Measurements from ENCODE around the gene AUH.

AUH gene

DNA sequence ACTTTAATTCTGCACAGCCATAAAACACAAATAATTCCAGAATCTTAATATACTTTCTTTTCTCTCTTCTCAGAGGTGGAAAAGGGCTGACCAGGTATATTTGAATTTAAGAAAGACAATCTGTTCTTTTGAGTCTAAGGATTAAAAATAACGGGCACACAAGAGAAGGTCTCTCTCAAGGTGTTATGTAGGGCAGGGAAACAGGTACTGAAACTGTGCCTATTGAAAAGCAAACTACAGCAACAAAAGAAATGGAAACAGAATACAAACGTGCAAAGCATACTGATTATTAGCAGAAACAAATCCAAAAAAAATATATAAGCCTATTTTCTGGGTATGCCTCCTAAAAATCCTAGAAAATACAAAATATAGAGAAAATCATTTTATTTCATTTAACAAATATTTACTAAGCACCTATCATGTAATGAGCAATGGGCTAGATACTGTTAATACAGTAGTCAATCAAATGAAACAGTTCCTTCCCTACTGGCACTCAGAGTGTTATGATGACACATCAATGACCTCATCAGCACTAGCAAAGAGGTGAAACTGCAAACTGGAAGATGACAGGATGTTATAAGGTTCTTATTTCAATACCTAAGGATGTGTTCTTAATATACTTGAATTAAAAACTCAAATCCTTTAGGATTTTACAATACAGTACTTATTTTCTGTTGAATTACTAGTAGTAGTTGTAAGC lies 87.7 kb downstream of the AUH start:
- TF ChIP-seq GATA2 (IDR thresholded peaks at IDR 0.05; ENCODE audit: low read depth, low read length) (no peak), GATA3 (IDR thresholded peaks at IDR 0.05; ENCODE audit: low read depth, low read length) (no peak)

DNA sequence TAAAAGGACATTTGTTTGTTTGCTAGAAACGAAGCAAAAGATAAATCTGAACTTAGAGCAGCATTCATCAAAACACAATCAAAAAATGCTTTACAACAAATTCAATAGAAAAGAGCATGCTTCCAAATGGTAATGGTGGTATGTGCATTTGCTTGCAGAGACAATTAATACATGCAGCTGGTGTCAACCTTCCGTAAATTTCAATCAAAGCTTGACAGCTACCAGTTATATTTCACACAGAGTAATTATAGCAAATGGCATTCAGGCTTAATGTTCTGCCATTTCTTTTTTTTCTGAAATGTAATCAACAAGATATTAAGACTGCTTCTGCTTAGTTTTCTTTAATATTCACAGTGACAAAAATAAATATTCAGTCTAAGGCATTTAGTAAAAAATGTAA lies 90.6 kb downstream of the AUH start:
- no peak for TF ChIP-seq GATA3 (IDR thresholded peaks at IDR 0.05; ENCODE audit: low read depth, low read length)
- TF ChIP-seq GATA2 (IDR thresholded peaks at IDR 0.05; ENCODE audit: low read depth, low read length): no peak

DNA sequence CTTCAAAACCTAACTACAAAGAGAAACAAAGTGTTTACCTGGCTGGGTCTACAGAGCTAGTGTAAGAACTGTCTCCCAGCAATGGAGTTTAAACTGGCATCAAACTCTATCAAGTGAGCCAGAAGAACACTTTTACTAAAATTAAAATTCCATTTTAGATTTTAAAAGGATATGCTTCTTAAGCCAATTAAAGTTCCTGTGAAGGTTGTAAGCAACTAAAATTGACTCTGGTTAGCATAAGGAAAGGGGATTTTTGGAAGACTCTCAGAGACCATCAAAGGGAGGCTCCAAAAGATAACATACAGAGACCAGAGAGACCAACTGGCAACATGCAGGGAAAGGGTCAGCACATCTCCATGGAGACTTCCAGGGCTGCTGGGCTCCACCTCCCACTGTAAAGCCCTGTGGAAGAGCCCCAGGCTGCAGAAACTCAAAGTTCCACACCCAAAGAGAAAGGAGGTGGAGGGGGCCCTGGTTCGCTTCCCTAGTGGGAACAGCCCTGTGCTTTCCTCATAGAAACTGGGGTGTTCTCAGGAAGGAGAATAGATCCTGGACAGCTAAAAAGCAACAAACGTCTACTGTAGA lies 91.7 kb downstream of the AUH start:
- TF ChIP-seq GATA3 (IDR thresholded peaks at IDR 0.05; ENCODE audit: low read depth, low read length) (no peak), GATA2 (IDR thresholded peaks at IDR 0.05; ENCODE audit: low read depth, low read length) (no peak)

DNA sequence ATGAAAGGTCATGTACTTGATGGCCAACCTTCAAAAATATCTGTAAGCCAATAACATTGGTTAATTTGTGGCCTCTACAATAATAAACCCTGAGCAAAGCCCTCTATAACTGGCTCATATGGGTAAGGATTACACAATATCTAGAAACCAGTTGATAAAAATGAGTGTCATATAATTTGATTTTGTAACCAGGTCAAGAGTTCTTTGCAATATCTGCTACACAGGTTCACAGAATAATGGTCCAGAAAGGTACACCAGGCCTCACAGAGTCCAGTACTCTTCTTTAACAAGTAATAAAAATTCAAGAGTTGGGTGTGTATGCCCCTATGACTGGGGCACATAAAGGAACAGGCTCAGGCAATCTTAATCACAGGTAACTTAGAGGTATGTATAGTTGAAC lies 95.3 kb downstream of the AUH start:
- TF ChIP-seq GATA2 (IDR thresholded peaks at IDR 0.05; ENCODE audit: low read depth, low read length): no peak
- no peak for TF ChIP-seq GATA3 (IDR thresholded peaks at IDR 0.05; ENCODE audit: low read depth, low read length)

DNA sequence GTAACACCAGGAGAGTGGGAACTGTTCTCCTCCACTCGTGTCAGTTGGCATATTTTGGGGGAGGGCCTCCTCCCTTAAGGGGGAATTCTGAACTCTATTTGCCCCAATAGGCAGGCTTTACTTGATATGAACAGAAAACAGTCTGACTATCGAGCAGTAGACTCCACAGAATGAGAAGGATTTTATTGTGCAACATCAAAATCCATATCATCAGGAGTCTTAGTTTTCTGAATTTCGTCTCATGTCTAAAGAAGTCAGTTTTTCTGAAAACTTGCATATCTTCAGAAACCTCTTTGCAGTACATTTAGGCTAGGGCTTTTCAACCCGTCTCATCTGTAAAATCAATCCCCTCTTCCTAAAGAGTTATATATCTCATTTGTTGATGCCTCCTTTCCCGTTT lies 96.2 kb downstream of the AUH start:
- TF ChIP-seq GATA2 (IDR thresholded peaks at IDR 0.05; ENCODE audit: low read depth, low read length): no peak
- TF ChIP-seq GATA3 (IDR thresholded peaks at IDR 0.05; ENCODE audit: low read depth, low read length): no peak

DNA sequence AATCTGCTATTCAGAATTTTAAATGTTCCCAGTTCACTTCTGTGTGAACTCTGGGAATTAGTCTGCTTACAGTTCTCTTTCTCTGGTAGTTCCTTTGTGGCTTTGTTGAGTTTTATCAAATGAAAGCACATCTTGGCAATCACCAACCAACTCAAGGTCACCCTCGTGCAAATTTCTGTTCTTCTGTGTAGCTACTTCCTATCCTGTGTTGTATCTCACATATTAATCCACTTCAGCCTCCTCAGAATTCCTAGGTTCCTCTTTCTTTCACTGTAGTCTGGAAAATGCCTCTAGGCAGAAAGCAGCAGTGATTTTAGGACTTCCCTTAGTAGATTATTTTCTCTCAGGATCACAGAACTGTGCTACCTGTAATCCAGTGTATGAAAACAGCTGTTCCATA lies 100.3 kb downstream of the AUH start:
- TF ChIP-seq GATA2 (IDR thresholded peaks at IDR 0.05; ENCODE audit: low read depth, low read length) (no peak), GATA3 (IDR thresholded peaks at IDR 0.05; ENCODE audit: low read depth, low read length) (no peak)

DNA sequence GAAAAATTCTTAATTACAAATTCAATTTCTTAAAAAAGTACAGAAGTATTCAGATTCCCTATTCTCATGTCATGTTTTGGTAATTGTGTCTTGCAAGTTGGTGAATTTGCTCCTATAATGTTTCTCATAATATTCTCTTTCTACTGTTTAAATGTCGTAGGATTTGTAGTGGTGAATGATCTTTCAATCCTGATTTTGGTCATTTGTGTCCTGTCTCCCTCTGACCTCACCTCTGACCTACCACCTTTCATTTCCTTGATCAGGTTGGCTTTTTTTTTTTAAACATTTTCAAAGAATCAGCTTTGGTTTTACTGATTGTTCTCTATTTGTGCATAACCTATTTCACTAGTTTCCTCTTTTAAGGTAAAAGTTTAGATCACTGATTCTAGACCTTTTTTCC lies 102.6 kb downstream of the AUH start:
- TF ChIP-seq GATA2 (IDR thresholded peaks at IDR 0.05; ENCODE audit: low read depth, low read length) (no peak), GATA3 (IDR thresholded peaks at IDR 0.05; ENCODE audit: low read depth, low read length) (no peak)

DNA sequence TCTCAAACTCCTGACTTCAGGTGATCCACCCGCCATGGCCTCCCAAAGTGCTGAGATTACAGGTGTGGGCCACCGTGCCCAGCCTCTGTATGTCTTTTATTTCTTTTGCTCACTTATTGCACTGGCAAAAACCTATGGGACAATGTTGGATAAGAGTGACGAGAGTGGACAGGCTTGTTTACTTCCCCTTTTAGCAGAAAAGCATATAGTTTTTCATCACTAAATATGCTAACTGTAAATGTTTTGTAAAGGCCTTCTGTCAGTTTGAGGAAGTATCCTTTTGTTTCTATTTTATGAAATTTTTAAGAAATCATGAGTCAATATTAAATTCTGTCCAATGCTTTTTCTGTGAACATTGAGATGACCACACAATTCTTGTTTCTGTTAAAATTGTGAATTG lies 103.3 kb downstream of the AUH start:
- no peak for TF ChIP-seq GATA2 (IDR thresholded peaks at IDR 0.05; ENCODE audit: low read depth, low read length)
- no peak for TF ChIP-seq GATA3 (IDR thresholded peaks at IDR 0.05; ENCODE audit: low read depth, low read length)

DNA sequence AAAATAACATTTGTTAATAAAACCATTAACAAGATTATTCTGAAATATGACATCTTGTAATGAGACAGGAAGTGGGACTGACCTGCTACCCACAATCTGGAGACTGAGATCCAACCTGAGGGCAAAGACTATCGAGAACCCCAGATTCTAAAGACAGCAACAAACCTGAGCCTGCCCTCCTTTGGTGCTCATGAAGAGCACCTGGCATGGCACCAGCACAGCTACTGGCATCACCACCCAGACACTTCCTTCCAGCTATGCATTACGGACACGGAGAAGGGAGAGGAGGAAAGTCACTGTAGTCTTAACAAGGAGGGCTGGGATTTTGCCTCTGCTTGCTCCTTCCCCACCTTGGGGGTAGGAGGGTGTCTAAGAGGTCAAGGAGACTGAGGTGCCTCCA lies 105.5 kb downstream of the AUH start:
- TF ChIP-seq GATA2 (IDR thresholded peaks at IDR 0.05; ENCODE audit: low read depth, low read length) (no peak), GATA3 (IDR thresholded peaks at IDR 0.05; ENCODE audit: low read depth, low read length) (no peak)

DNA sequence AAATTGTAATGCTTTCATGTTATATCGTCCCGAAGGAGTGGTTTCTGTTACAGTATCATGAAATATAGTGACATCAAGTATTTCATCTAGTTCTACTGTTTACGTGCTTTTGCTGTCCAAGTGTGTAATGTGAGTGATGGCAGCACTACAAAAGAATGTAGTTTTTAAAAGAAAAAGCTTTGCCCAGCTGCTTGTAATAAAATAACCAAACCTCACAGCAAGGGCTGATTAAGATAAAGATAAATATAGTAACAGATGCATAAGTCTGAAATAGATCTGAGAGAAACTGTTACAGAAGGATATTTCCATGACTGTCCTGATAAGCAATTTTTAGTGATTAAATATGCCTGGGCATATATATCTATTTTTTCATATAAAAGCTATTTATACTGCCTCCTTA lies 106.4 kb downstream of the AUH start:
- TF ChIP-seq GATA2 (IDR thresholded peaks at IDR 0.05; ENCODE audit: low read depth, low read length) (no peak), GATA3 (IDR thresholded peaks at IDR 0.05; ENCODE audit: low read depth, low read length) (no peak)

DNA sequence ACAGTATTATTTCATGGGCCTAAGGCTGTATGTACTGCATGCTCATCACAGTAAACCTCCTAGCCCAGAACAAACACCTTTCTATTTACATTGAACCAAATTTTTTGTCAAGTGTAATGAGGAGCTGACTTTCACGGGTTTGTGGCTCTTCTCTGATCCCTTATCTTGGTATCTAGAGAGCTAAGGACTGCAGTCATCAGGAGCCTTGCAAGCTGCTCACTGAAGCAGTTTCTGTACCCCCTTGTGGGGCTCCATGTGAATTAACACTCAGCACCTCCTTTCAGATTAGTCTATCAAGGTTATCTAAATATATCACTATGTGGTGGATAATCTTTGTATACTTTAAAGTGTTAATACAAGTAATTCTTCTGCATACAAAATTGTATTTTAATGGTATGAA lies 108.2 kb downstream of the AUH start:
- TF ChIP-seq GATA3 (IDR thresholded peaks at IDR 0.05; ENCODE audit: low read depth, low read length) (no peak), GATA2 (IDR thresholded peaks at IDR 0.05; ENCODE audit: low read depth, low read length) (no peak)

DNA sequence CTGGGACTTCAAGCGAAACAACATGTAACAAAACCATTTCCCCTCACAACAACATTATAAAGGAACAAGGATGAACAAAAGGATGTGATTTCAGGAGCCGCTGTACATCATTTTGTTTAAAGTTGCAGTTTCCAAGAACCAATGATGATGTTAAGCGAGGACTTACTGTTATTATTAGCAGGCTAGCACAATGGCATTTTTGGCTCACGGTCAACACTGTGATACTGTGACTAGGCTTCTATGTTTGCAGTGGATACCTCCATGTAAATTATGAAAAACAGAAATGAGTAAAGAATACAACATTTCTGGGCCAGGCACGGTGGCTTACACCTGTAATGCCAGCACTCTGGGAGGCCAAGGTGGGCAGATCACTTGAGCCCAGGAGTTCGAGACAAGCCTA lies 113.0 kb downstream of the AUH start:
- no peak for TF ChIP-seq GATA3 (IDR thresholded peaks at IDR 0.05; ENCODE audit: low read depth, low read length)
- TF ChIP-seq GATA2 (IDR thresholded peaks at IDR 0.05; ENCODE audit: low read depth, low read length): no peak

DNA sequence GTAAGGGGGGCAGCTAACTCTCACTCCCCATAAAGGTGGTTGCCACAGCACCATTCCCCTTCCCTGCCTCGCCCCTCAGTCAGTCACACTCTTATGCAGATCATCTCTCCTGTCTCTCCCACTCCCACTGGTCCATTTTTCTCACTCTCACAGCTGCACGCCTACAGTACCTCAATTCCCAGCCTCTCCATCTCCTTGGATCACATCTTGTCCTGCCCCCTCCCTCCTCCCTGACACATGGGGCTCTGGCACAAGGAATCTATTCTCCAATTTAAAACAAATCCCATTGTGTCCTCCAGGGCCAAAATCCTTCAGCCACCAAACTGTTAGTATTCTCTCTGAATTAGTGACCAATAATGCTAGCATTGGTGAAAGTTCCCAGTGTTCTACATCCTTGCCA lies 114.4 kb downstream of the AUH start:
- TF ChIP-seq GATA3 (IDR thresholded peaks at IDR 0.05; ENCODE audit: low read depth, low read length): no peak
- TF ChIP-seq GATA2 (IDR thresholded peaks at IDR 0.05; ENCODE audit: low read depth, low read length): no peak

DNA sequence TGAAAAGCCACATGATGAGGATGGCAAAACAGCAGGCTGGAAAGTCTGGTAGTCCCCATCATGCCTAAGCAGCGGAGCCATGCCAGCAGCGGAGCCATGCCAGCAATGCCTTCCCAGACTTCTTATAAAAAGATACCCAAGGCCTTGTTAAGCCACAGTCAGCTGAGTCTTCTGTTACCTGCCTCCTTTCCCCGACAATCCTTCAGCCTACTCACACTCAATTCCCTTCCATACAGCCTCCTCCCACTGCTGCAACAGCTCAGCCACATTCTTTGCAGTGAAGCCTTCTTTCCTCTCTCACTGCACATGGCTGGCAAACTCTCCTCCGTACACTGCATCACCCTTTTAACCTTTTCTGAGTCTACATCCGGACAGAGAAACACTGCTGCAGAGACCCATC lies 114.9 kb downstream of the AUH start:
- TF ChIP-seq GATA3 (IDR thresholded peaks at IDR 0.05; ENCODE audit: low read depth, low read length) (no peak), GATA2 (IDR thresholded peaks at IDR 0.05; ENCODE audit: low read depth, low read length) (no peak)

DNA sequence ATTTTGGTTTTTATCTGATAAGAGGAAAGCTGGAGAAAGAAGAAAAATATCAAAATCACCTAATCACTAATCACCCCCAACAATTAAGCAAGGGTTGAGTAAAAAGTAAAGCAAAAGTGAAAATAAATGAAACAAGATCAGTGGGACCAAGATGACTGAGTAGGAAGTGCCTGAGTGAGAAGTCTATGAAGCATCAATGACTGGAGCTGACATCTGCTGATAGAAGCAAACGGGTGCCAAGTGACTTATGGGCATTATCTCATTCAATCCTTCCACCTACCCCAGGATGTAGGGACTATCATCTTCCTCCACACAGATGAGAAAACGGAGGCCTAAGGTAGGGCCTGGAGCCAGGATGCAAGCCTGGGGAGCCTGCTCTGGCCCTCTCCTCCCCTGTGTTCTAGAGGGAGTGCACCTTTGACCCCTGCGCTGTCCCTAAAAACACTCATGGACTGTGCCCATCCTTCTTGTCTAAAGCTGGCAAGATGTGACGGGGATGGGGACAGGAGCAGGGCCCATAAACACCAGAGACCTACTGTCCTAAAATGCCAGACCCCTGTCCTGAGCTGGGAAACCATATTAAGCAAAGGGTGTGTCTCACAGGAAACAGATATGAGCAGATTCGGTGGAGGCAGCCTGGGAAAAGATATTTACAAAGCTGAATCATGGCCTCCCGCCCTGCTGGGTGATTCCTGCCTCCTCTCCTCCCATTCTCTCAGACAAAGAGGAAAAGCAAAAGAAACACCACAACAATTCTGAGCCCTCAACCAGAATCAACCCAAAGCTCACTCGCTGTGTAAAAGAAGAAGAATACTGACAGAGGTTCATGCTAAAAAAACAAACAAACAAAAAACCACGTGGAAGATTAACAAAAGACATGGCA lies 116.0 kb downstream of the AUH start:
- TF ChIP-seq GATA3 (IDR thresholded peaks at IDR 0.05; ENCODE audit: low read depth, low read length): no peak
- TF ChIP-seq GATA2 (IDR thresholded peaks at IDR 0.05; ENCODE audit: low read depth, low read length): no peak
